CD14-positive monocyte (primary cell): ENCODE results near the gene MYO16. TPM values are rescaled to one million over a fixed set of nuclear protein-coding genes. Genes with fewer than 3 reads are reported as not detected.

Experiments
- DNase-seq, 3 donors: peaks; one replicate each; pipeline ENCODE4 v3.0.0-alpha.2; 2011 to 2022
- H2AFZ ChIP-seq: 2 replicates; pipeline ENCODE4 v1.6.0; 2012; ENCODE audit warnings: mild to moderate bottlenecking, low read depth, low read length, inconsistent platforms; ENCODE audit not compliant: insufficient read depth, poor library complexity, severe bottlenecking
- H3K27ac ChIP-seq, 2 donors: 1 replicate in 1 of 2; 2 replicates in 1 of 2; pipeline ENCODE4 v1.5.1; 2012 to 2013; ENCODE audit warnings: low read length in 2 of 2, control low read depth in 1 of 2, inconsistent platforms in 1 of 2, low read depth in 1 of 2, mild to moderate bottlenecking in 1 of 2
- H3K27me3 ChIP-seq, 2 donors: one replicate each; pipeline versions ENCODE4 v1.6.0 to v1.6.1; 2011 to 2013; ENCODE audit warnings: low read length in 2 of 2; ENCODE audit not compliant: control insufficient read depth in 2 of 2, insufficient read depth in 2 of 2
- H3K36me3 ChIP-seq, 2 donors: replicated peaks in 1 of 2; 1 replicate in 1 of 2; 2 replicates in 1 of 2; pipeline versions ENCODE4 v1.5.1 to v1.6.1; 2012 to 2013; ENCODE audit warnings: low read length in 2 of 2, control low read depth in 1 of 2, inconsistent platforms in 1 of 2, mild to moderate bottlenecking in 1 of 2; ENCODE audit not compliant: insufficient read depth in 2 of 2, control insufficient read depth in 1 of 2
- H3K4me1 ChIP-seq, 2 donors: 1 replicate in 1 of 2; 2 replicates in 1 of 2; pipeline versions ENCODE4 v1.5.1 to v1.6.1; 2012 to 2013; ENCODE audit warnings: low read length in 2 of 2, control low read depth in 1 of 2, inconsistent platforms in 1 of 2, mild to moderate bottlenecking in 1 of 2, moderate library complexity in 1 of 2; ENCODE audit not compliant: insufficient read depth in 2 of 2, control insufficient read depth in 1 of 2
- H3K4me2 ChIP-seq: replicated peaks from 2 replicates; pipeline ENCODE3; 2012; ENCODE audit warnings: low read length, moderate library complexity, mild to moderate bottlenecking; ENCODE audit not compliant: poor library complexity, severe bottlenecking; ENCODE audit errors: extremely low read depth
- H3K4me3 ChIP-seq, 3 experiments: fragments of 200-600 bp in 1 of 3; sonication (generic) in 1 of 3; replicated peaks in 1 of 3; 1 replicate in 2 of 3; 2 replicates in 1 of 3; pipeline ENCODE4 v1.5.1; 2011 to 2013; ENCODE audit warnings: low read length in 3 of 3, mild to moderate bottlenecking in 3 of 3, control low read depth in 2 of 3, low read depth in 2 of 3, inconsistent platforms in 1 of 3, moderate library complexity in 1 of 3
- H3K79me2 ChIP-seq: 2 replicates; pipeline ENCODE4 v1.6.0; 2012; ENCODE audit warnings: mild to moderate bottlenecking, control low read depth, inconsistent platforms, low read length, moderate library complexity; ENCODE audit not compliant: insufficient read depth
- H3K9ac ChIP-seq: 2 replicates; pipeline ENCODE4 v1.6.0; 2017; ENCODE audit warnings: low read length, mild to moderate bottlenecking; ENCODE audit not compliant: insufficient read depth, poor library complexity, severe bottlenecking
- H3K9me3 ChIP-seq, 2 donors: replicated peaks in 1 of 2; 1 replicate in 1 of 2; 2 replicates in 1 of 2; pipeline versions ENCODE4 v1.5.1 to v1.6.1; 2012 to 2013; ENCODE audit warnings: low read length in 2 of 2, control low read depth in 1 of 2; ENCODE audit not compliant: control insufficient read depth in 1 of 2, insufficient read depth in 1 of 2
- H4K20me1 ChIP-seq: 2 replicates; pipeline ENCODE4 v1.6.0; 2012; ENCODE audit warnings: mild to moderate bottlenecking, low read length, control low read depth, moderate library complexity; ENCODE audit not compliant: insufficient read depth
- H3K27ac Mint-ChIP-seq, 7 donors: one replicate each; pipeline ENCODE4 v1.8.0; 2020; ENCODE audit warnings: mild to moderate bottlenecking in 7 of 7, mixed read lengths in 7 of 7, moderate library complexity in 6 of 7, inconsistent platforms in 2 of 7
- H3K27me3 Mint-ChIP-seq, 3 donors: one replicate each; pipeline ENCODE4 v1.8.0; 2021 to 2022; ENCODE audit warnings: low read depth in 3 of 3, mild to moderate bottlenecking in 3 of 3, mixed read lengths in 3 of 3, moderate library complexity in 3 of 3, inconsistent platforms in 1 of 3
- H3K36me3 Mint-ChIP-seq, 2 donors: one replicate each; pipeline ENCODE4 v1.8.0; 2020; ENCODE audit warnings: mixed read lengths in 2 of 2, inconsistent platforms in 1 of 2, mild to moderate bottlenecking in 1 of 2
- H3K4me1 Mint-ChIP-seq: one replicate; pipeline ENCODE4 v1.8.0; 2020; ENCODE audit warnings: mild to moderate bottlenecking, mixed read lengths
- H3K4me3 Mint-ChIP-seq, 2 donors: one replicate each; pipeline ENCODE4 v1.8.0; 2020; ENCODE audit warnings: mild to moderate bottlenecking in 2 of 2, mixed read lengths in 2 of 2, moderate library complexity in 1 of 2
- H3K9me3 Mint-ChIP-seq, 7 donors: one replicate each; pipeline ENCODE4 v1.8.0; 2020 to 2022; ENCODE audit warnings: mixed read lengths in 7 of 7, mild to moderate bottlenecking in 6 of 7, moderate library complexity in 6 of 7, inconsistent platforms in 2 of 7
- CTCF ChIP-seq: fragments of 200-600 bp; IDR thresholded peaks from one replicate; pipeline ENCODE4 v1.8.0; 2022; ENCODE audit warnings: antibody characterized with exemption, mild to moderate bottlenecking
- WGBS: methylation state at CpG from one replicate; pipeline ENCODE4 v1.1.5; 2013; ENCODE audit warnings: missing lambda C conversion rate; ENCODE audit not compliant: insufficient coverage; 5-methylcytosine and 5-hydroxymethylcytosine counted together
- intact Hi-C, 2 donors: fragments of 100-400 bp; cut with micrococcal nuclease; formaldehyde crosslinking; loops; one replicate each; pipeline versions ENCODE4 v1.15.0 to v1.15.1; 2023
- polyA plus RNA-seq, 3 donors: library from polyadenylated mRNA; depleted of rRNA in 1 of 3; unstranded in 2 of 3; stranded (reverse) in 1 of 3; fragments of 300-500 nt in 2 of 3; fragments of >200 nt in 1 of 3; fragmentation: Illumina TruSeq in 2 of 3; gene quantifications; 1 replicate in 2 of 3; 2 replicates in 1 of 3; pipeline ENCODE4 v1.2.3, GENCODE V29; 2012 to 2021

MYO16 gene
- polyA plus RNA-seq, 3 donors, result not detected

GRCh38 chr13:109192306-109192705, 562.9 kb downstream of the MYO16 start:
- intact Hi-C loops, result no loop called here
- no peak overlapping the region for H3K27ac ChIP-seq
- Mint-ChIP-seq H3K27me3 (peaks cover 9 to 15% (median 10%) of the 10 kb centered on the region in 3 donors), H3K4me3 (no peak overlapping the region), H3K27ac (no peak overlapping the region), H3K4me1 (no peaks in the 10 kb centered on the region), H3K36me3 (no peaks in the 10 kb centered on the region), H3K9me3 (peaks cover 0 to 5% (median 0%) of the 10 kb centered on the region in 7 donors)
- H3K9me3 ChIP-seq, result no peaks in the 10 kb centered on the region
- no peaks in the 10 kb centered on the region for H4K20me1 ChIP-seq
- no peaks in the 10 kb centered on the region for H3K36me3 ChIP-seq
- H3K4me1 ChIP-seq, result no peaks in the 10 kb centered on the region
- no peak overlapping the region for H3K9ac ChIP-seq
- H3K4me3 ChIP-seq, result no peak overlapping the region
- no peak for DNase-seq
- TF ChIP-seq CTCF, result no peak
- peaks cover 2 to 3% of the 10 kb centered on the region in 2 donors for H3K27me3 ChIP-seq
- H2AFZ ChIP-seq, result no peak overlapping the region
- no peaks in the 10 kb centered on the region for H3K79me2 ChIP-seq
- no peak overlapping the region for H3K4me2 ChIP-seq

GRCh38 chr13:109196948-109197347, 567.5 kb downstream of the MYO16 start:
- Mint-ChIP-seq H3K4me1 (no peaks in the 10 kb centered on the region), H3K27me3 (peaks cover 5 to 10% (median 7%) of the 10 kb centered on the region in 3 donors), H3K36me3 (no peaks in the 10 kb centered on the region), H3K9me3 (no peaks in the 10 kb centered on the region), H3K4me3 (no peak overlapping the region), H3K27ac (no peak overlapping the region)
- 80% methylated on average over 5 of the region's 9 CpGs for WGBS
- Histone ChIP-seq H2AFZ (no peak overlapping the region), H4K20me1 (no peaks in the 10 kb centered on the region), H3K36me3 (no peaks in the 10 kb centered on the region), H3K27me3 (peaks cover 2 to 3% of the 10 kb centered on the region in 2 donors), H3K4me1 (no peaks in the 10 kb centered on the region), H3K9ac (no peak overlapping the region), H3K27ac (no peak overlapping the region), H3K4me2 (no peak overlapping the region), H3K79me2 (no peaks in the 10 kb centered on the region), H3K4me3 (no peak overlapping the region), H3K9me3 (no peaks in the 10 kb centered on the region)
- DNase-seq, result no peak
- TF ChIP-seq CTCF, result peak; percentile 21
- intact Hi-C loops, result no loop called here
